ENCODE results near the gene SPTBN2. TPM values are rescaled to one million over a fixed set of nuclear protein-coding genes. Genes with fewer than 3 reads are reported as not detected.

The SPTBN2 gene
- polyA plus RNA-seq, 2 of the 4 experiments (the other 2 are of a cell fraction): 4.4 to 9.9 TPM

DNA sequence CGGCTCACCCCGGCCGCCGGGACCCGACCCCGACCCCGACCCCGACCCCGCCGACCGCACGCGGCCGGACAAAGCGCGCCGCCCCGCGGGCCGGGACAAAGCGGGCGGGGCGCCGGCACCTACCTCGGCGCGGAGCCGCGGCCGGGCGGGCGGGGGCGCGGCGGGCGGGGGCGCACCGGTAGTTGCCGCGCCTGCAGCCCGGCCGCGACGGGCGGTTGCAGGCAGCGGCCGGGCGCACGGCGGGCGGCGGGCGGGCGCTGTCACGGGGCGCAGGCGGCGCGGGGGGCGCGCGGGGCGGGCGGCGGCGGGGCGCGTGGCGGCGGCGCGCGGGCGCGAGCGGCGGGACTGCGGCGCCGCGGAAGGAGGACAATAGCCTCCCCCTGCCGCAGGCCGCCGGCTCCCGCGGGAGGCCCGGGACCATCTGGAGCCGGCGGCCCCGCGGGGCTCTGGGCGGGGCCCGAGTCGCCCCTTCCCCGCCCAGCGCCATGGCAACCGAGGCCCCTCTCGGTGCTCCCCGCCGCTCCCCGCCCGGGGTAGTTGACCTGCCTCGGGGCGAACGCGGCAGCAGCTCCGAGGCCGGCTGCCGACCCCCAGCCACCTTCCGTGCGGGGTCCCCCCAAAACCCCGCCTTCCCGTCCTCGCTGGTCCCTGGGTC lies 851 bp downstream of the SPTBN2 start:
- POLR2A ChIA-PET: interaction anchor here (0.7 to 1.3 kb wide), 2 partner anchors 15 to 90 kb away, joined by 3 to 4 read pairs; partner anchors contain the start of gene RBM4
- CTCF ChIA-PET: interaction anchor here (1.0 to 2.2 kb wide), 3 partner anchors 35 to 589 kb away, joined by 4 to 6 read pairs (median 6); no protein-coding TSS in a partner anchor
- ATAC-seq (peak; percentile 25 to 38; a peak in 4 of 6 replicates), DNase-seq (ENCODE audit: low read depth in 1 of 2, low spot score in 1 of 2) (no peak), FAIRE-seq (no peak)
- Histone ChIP-seq H3K4me1 (peaks cover 14% of the 10 kb centered on the region), H3K4me3 (peak overlapping the region; percentile 75), H3K9me3 (no peaks in the 10 kb centered on the region), H3K4me2 (peak overlapping the region; percentile 85), H3K27ac (peak overlapping the region; percentile 81 to 83)
- 11% methylated on average over 16 of the region's 114 CpGs for WGBS (ENCODE audit: missing lambda C conversion rate)
- TF ChIP-seq SMC3 (IDR thresholded peaks at IDR 0.05): no peak
- no peak for TF ChIP-seq MAZ (IDR thresholded peaks at IDR 0.05; ENCODE audit: borderline replicate concordance, low read depth, low read length)
- no peak for TF ChIP-seq ESRRA (IDR thresholded peaks at IDR 0.05; ENCODE audit: borderline replicate concordance, low read length)
- no peak for TF ChIP-seq FOSL2 (IDR thresholded peaks at IDR 0.05)
- no peak for TF ChIP-seq FOSL2 (CRISPR knock-in tag; IDR thresholded peaks at IDR 0.05)
- no peak for TF ChIP-seq NPAS2 (CRISPR knock-in tag; IDR thresholded peaks at IDR 0.05; ENCODE audit: borderline replicate concordance)
- no peak for TF ChIP-seq EP300 (IDR thresholded peaks at IDR 0.05)
- TF ChIP-seq, protein P1, sequence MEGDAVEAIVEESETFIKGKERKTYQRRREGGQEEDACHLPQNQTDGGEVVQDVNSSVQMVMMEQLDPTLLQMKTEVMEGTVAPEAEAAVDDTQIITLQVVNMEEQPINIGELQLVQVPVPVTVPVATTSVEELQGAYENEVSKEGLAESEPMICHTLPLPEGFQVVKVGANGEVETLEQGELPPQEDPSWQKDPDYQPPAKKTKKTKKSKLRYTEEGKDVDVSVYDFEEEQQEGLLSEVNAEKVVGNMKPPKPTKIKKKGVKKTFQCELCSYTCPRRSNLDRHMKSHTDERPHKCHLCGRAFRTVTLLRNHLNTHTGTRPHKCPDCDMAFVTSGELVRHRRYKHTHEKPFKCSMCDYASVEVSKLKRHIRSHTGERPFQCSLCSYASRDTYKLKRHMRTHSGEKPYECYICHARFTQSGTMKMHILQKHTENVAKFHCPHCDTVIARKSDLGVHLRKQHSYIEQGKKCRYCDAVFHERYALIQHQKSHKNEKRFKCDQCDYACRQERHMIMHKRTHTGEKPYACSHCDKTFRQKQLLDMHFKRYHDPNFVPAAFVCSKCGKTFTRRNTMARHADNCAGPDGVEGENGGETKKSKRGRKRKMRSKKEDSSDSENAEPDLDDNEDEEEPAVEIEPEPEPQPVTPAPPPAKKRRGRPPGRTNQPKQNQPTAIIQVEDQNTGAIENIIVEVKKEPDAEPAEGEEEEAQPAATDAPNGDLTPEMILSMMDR (IDR thresholded peaks at IDR 0.05): 0 out of 3 replicates have a peak, but pooled peaks have one; percentile 5

DNA sequence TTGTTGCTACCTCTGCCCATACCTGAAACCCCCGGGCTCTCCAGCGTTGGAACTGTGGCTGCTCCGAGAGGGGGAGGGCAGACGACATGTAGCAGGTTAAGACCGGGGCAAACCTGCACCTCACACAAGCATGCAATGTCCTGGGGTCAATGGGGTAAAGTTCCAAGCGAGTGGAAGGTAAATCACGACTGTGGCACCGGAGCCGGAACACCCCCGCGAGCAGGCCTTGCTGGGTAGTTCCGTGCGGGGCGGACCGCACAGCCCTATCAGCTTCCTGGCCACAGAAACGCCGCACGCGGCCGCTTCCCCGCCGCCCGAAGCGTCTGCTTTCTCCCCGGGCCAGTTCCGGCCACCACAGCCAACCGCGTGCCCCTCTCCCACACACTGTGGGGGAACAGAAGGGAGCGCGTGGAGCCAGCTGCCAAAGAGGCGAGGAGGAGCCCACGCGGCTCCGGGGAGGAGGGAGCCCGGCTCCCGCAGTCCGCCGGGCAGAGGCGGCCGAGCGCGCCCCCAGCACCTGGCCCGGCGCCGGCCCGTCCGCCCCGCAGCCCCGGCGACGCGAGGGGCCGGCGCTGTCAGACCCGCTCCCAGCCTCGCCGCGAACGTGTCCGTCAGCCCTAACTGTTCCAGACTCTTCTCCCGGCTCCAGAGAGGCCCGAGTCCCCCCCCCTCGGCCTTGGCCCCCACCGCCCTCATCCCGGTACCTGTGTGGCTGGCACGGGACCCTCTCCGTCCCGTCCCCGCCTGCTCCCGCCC lies 1.6 kb downstream of the SPTBN2 start:
- peak overlapping the region; percentile 85 for H3K4me2 ChIP-seq
- ATAC-seq (peak; percentile 65 to 78), FAIRE-seq (no peak), DNase-seq (ENCODE audit: low read depth in 1 of 2, low spot score in 1 of 2) (peak; percentile 23 to 51)
- ChIA-PET POLR2A (interaction anchor here (1.7 kb wide), 1 partner anchor 15 kb away, joined by 6 read pairs; no protein-coding TSS in a partner anchor), CTCF (interaction anchor here (1.0 to 1.9 kb wide), 6 partner anchors 11 to 107 kb away, joined by 3 to 7 read pairs (median 4); no protein-coding TSS in a partner anchor)
- WGBS (ENCODE audit: missing lambda C conversion rate): 5% methylated on average over 16 of the region's 70 CpGs
- H3K4me3 ChIP-seq: peak overlapping the region; percentile 75
- TF ChIP-seq, protein P2, sequence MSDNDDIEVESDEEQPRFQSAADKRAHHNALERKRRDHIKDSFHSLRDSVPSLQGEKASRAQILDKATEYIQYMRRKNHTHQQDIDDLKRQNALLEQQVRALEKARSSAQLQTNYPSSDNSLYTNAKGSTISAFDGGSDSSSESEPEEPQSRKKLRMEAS (IDR thresholded peaks at IDR 0.05): peak; percentile 86
- TF ChIP-seq RNF2 (IDR thresholded peaks at IDR 0.05; ENCODE audit: borderline replicate concordance, low read depth): 0 out of 2 replicates have a peak, but pooled peaks have one; percentile 30
- TF ChIP-seq TFCP2L1 (CRISPR knock-in tag; IDR thresholded peaks at IDR 0.05): 0 out of 2 replicates have a peak, but pooled peaks have one; percentile 28
- no peak for TF ChIP-seq HOXB13 (CRISPR knock-in tag; IDR thresholded peaks at IDR 0.05; ENCODE audit: low read depth)
- TF ChIP-seq HOXB5 (CRISPR knock-in tag; IDR thresholded peaks at IDR 0.05): no peak
- peak; percentile 37; the same call in 1 of the 2 replicates for TF ChIP-seq POLR2A (IDR thresholded peaks at IDR 0.05; ENCODE audit: low read length)
- TF ChIP-seq RFX5 (IDR thresholded peaks at IDR 0.05): no peak
- TF ChIP-seq FOXS1 (CRISPR knock-in tag; IDR thresholded peaks at IDR 0.05): no peak
- TF ChIP-seq EHF (CRISPR knock-in tag; IDR thresholded peaks at IDR 0.05): no peak
- TF ChIP-seq JUN (IDR thresholded peaks at IDR 0.05): peak in 1 of 2 experiments; percentile 51; a peak in 1 of 5 replicates
- TF ChIP-seq, protein P3, sequence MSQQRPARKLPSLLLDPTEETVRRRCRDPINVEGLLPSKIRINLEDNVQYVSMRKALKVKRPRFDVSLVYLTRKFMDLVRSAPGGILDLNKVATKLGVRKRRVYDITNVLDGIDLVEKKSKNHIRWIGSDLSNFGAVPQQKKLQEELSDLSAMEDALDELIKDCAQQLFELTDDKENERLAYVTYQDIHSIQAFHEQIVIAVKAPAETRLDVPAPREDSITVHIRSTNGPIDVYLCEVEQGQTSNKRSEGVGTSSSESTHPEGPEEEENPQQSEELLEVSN (IDR thresholded peaks at IDR 0.05; ENCODE audit: borderline replicate concordance, low read depth): peak; percentile 66
- no peaks in the 10 kb centered on the region for H3K9me3 ChIP-seq
- peak overlapping the region; percentile 81 to 83 for H3K27ac ChIP-seq
- H3K4me1 ChIP-seq: peaks cover 17% of the 10 kb centered on the region

DNA sequence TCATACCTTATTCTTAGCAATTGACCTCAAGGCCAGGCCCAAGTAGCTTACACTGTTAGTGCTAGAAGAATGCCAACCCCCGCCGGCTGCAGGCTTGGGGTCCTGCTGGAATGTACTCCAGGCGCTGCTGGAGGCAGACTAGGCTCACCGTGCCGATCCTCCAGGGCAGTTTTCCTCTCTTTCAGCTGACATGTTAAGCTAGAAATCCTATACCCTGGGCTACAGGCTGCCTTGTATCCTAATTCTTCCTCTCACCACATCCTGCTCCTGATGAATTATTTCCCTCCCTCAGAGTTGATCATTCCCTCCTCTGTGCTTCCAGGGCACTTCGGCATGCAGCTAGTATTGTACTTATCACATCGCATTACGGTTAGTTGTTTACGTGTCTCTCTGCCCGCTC lies 3.4 kb downstream of the SPTBN2 start:
- ChIA-PET POLR2A (interaction anchor here (1.7 kb wide), 1 partner anchor 17 kb away, joined by 6 read pairs; no protein-coding TSS in a partner anchor), CTCF (interaction anchor here (1.0 to 2.5 kb wide), 8 partner anchors 9 to 63 kb away, joined by 3 to 8 read pairs (median 4); no protein-coding TSS in a partner anchor)
- FAIRE-seq: no peak
- no peak for DNase-seq (ENCODE audit: low read depth in 1 of 2, low spot score in 1 of 2)
- Histone ChIP-seq H3K4me2 (no peak overlapping the region), H3K4me1 (peaks cover 17% of the 10 kb centered on the region), H3K27ac (no peak overlapping the region), H3K9me3 (no peaks in the 10 kb centered on the region), H3K4me3 (no peak overlapping the region)
- ATAC-seq: no peak
- WGBS (ENCODE audit: missing lambda C conversion rate): 90% methylated on average over 10 of the region's 10 CpGs
- TF ChIP-seq NPAS2 (CRISPR knock-in tag; IDR thresholded peaks at IDR 0.05; ENCODE audit: borderline replicate concordance): no peak
- no peak for TF ChIP-seq EHF (CRISPR knock-in tag; IDR thresholded peaks at IDR 0.05)
- TF ChIP-seq CHD2 (IDR thresholded peaks at IDR 0.05; ENCODE audit: low read length, partially characterized antibody): no peak
- TF ChIP-seq, protein P4, sequence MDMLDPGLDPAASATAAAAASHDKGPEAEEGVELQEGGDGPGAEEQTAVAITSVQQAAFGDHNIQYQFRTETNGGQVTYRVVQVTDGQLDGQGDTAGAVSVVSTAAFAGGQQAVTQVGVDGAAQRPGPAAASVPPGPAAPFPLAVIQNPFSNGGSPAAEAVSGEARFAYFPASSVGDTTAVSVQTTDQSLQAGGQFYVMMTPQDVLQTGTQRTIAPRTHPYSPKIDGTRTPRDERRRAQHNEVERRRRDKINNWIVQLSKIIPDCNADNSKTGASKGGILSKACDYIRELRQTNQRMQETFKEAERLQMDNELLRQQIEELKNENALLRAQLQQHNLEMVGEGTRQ (IDR thresholded peaks at IDR 0.05): no peak
- no peak for TF ChIP-seq FOXS1 (CRISPR knock-in tag; IDR thresholded peaks at IDR 0.05)
- no peak for TF ChIP-seq EHMT2 (IDR thresholded peaks at IDR 0.05; ENCODE audit: low read depth)
- no peak for TF ChIP-seq ESRRA (IDR thresholded peaks at IDR 0.05; ENCODE audit: borderline replicate concordance, low read length)
- TF ChIP-seq, protein P5, sequence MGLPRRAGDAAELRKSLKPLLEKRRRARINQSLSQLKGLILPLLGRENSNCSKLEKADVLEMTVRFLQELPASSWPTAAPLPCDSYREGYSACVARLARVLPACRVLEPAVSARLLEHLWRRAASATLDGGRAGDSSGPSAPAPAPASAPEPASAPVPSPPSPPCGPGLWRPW (IDR thresholded peaks at IDR 0.05): no peak
- TF ChIP-seq NR3C1 (IDR thresholded peaks at IDR 0.05): no peak
- no peak for TF ChIP-seq TP53 (CRISPR knock-in tag; IDR thresholded peaks at IDR 0.05)
- TF ChIP-seq RARB (CRISPR knock-in tag; IDR thresholded peaks at IDR 0.05): no peak
- TF ChIP-seq RAD21 (conservative IDR thresholded peaks at IDR 0.05 in 1 of 2, IDR thresholded peaks at IDR 0.05 in 1 of 2): no peak
- no peak for TF ChIP-seq RNF2 (IDR thresholded peaks at IDR 0.05; ENCODE audit: borderline replicate concordance, low read depth)
- no peak for TF ChIP-seq SMC3 (IDR thresholded peaks at IDR 0.05)
- no peak for TF ChIP-seq KDM1A (IDR thresholded peaks at IDR 0.05; ENCODE audit: low read depth)
